ENCODE results near the gene PSMF1. TPM values are rescaled to one million over a fixed set of nuclear protein-coding genes. Genes with fewer than 3 reads are reported as not detected.

The PSMF1 gene
- total RNA-seq, 2 donors from 2014 or later = 32.9 to 53.1 TPM

DNA sequence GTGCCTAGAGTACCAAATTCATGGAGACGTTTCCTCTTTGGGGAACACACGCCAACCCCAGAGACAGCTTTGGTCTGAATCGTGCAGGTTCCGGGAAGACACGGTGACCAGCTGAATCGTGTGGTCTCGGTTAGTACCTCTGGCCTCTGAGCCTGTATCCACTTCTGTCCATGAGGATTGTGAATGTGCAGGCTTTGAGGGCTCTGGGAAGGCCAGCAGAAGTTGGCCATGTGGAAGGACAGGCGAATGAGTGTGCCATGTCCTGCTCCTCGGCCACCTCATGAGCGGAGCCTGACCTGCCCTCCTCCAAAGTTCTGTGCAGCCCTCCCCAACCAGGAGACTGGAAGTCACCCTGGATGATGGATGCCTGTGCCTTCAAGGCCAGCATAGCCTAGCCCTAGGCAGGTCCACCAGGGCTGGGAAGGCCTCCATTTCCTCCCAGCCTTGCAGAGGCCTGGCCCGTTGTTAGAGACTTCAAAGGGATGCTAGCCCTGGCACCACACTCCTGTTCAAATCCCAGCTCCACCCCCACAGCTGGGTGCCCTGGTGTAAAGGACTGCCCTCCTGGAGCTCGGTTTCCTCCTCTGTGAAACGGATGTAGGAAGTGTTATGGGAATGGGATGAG is 68.1 kb downstream of the PSMF1 start:
- WGBS, 2 donors = 79 to 80% methylated on average over 2 to 13 of the region's 13 CpGs
- TF ChIP-seq, protein P1, sequence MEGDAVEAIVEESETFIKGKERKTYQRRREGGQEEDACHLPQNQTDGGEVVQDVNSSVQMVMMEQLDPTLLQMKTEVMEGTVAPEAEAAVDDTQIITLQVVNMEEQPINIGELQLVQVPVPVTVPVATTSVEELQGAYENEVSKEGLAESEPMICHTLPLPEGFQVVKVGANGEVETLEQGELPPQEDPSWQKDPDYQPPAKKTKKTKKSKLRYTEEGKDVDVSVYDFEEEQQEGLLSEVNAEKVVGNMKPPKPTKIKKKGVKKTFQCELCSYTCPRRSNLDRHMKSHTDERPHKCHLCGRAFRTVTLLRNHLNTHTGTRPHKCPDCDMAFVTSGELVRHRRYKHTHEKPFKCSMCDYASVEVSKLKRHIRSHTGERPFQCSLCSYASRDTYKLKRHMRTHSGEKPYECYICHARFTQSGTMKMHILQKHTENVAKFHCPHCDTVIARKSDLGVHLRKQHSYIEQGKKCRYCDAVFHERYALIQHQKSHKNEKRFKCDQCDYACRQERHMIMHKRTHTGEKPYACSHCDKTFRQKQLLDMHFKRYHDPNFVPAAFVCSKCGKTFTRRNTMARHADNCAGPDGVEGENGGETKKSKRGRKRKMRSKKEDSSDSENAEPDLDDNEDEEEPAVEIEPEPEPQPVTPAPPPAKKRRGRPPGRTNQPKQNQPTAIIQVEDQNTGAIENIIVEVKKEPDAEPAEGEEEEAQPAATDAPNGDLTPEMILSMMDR (IDR thresholded peaks at IDR 0.05) = no peak
- TF ChIP-seq POLR2A (IDR thresholded peaks at IDR 0.05) = no peak
- Histone ChIP-seq H3K4me1 (peaks cover 13% of the 10 kb centered on the region), H3K36me3 (replicated peaks in 1 of 2; ENCODE audit: insufficient read depth in 1 of 2, low read depth in 2 of 2) (no peaks in the 10 kb centered on the region), H3K27ac (no peak overlapping the region), H3K9me3 (no peaks in the 10 kb centered on the region), H3K27me3 (no peaks in the 10 kb centered on the region), H3K4me3 (no peak overlapping the region)
- DNase-seq = no peak
- ATAC-seq = no peak
- intact Hi-C loops (cut with DNase I) = no loop called here

DNA sequence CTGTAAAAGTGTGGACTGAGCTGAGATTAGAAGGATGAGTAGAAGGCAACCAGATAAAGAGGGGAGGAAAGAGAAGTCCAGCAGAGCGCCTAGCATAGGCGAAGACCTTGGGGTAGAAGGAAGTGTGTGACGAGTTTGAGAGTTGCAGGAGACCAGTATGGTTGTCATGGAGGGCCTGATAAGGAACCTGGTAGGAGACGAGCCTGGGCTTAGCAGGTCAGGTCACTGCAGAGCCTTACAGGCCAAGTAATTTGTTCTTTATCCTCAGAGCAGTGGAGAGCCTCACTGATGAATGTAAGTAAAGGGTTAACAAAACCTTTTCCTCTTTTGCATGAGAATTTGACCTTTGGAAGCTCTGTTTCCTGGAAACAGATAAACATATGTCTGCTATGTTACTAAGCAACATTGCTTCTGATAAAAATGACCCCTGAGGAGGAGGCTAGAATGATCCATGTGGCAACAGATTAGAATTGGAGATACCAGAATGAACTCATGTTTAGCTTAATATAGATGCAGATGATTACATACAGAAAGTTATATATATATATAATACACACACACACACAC is 69.3 kb downstream of the PSMF1 start:
- H3K9me3 ChIP-seq = no peaks in the 10 kb centered on the region

DNA sequence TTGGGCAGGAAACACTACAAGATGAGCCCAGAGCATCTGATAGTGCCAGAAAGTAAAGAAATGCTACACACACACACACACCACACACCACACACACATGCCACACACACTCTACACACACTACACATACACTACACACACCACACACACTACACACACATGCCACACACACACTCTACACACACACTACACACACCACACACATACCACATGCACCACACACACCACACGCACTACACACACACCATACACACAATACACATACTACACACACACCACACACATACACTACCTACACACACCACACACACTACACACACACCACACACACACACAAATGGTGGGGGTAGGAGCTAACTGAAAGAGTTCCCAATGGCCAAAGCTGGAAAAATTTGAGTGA is 69.9 kb downstream of the PSMF1 start:
- intact Hi-C loops (cut with DNase I) = no loop called here
- H3K4me1 ChIP-seq = peaks cover 13% of the 10 kb centered on the region
- DNase-seq (no peak), ATAC-seq (no peak)
- H3K9me3 ChIP-seq = no peaks in the 10 kb centered on the region
- H3K27me3 ChIP-seq = no peaks in the 10 kb centered on the region
- no peak overlapping the region for H3K27ac ChIP-seq
- WGBS, 2 donors = 80 to 88% methylated on average over 1 of the region's 1 CpG
- H3K4me3 ChIP-seq = no peak overlapping the region
- TF ChIP-seq POLR2A (IDR thresholded peaks at IDR 0.05) = no peak
- no peaks in the 10 kb centered on the region for H3K36me3 ChIP-seq (replicated peaks in 1 of 2; ENCODE audit: insufficient read depth in 1 of 2, low read depth in 2 of 2)

More for the DNA sequence above, 69.3 kb downstream of the PSMF1 start:
- 69 to 71% methylated on average over 4 of the region's 4 CpGs for WGBS, 2 donors
- Histone ChIP-seq H3K27me3 (no peaks in the 10 kb centered on the region), H3K4me1 (peaks cover 13% of the 10 kb centered on the region), H3K27ac (no peak overlapping the region), H3K36me3 (replicated peaks in 1 of 2; ENCODE audit: insufficient read depth in 1 of 2, low read depth in 2 of 2) (no peaks in the 10 kb centered on the region), H3K4me3 (no peak overlapping the region)
- intact Hi-C loops (cut with DNase I) = no loop called here
- ATAC-seq (no peak), DNase-seq (no peak)
- TF ChIP-seq POLR2A (IDR thresholded peaks at IDR 0.05) = no peak
- TF ChIP-seq, protein P1 (IDR thresholded peaks at IDR 0.05) = no peak

DNA sequence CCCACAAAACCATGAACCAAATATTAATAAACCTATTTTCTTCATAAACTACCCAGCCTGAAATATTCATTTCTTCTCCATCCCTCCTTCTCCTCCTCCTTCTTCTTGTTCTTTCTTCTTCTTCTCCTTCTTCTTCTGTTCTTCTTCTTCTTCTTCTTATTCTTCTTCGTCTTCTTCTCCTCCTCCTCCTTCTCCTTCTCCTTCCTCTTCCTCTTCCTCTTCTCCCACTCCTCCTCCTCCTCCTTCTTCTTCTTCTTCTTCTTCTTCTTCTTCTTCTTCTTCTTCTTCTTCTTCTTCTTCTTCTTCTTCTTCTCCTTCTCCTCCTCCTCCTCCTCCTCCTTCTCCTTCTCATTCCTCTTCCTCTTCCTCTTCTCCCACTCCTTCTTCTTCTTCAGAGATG is 71.4 kb downstream of the PSMF1 start:
- Histone ChIP-seq H3K27me3 (no peaks in the 10 kb centered on the region), H3K4me1 (peaks cover 8% of the 10 kb centered on the region), H3K9me3 (no peaks in the 10 kb centered on the region), H3K4me3 (no peak overlapping the region), H3K36me3 (replicated peaks in 1 of 2; ENCODE audit: insufficient read depth in 1 of 2, low read depth in 2 of 2) (no peaks in the 10 kb centered on the region), H3K27ac (no peak overlapping the region)
- intact Hi-C loops (cut with DNase I) = no loop called here
- TF ChIP-seq, protein P1 (IDR thresholded peaks at IDR 0.05) = no peak
- TF ChIP-seq POLR2A (IDR thresholded peaks at IDR 0.05) = no peak
- ATAC-seq = no peak
- WGBS, 2 donors = 32 to 71% methylated on average over 1 of the region's 1 CpG
- no peak for DNase-seq

DNA sequence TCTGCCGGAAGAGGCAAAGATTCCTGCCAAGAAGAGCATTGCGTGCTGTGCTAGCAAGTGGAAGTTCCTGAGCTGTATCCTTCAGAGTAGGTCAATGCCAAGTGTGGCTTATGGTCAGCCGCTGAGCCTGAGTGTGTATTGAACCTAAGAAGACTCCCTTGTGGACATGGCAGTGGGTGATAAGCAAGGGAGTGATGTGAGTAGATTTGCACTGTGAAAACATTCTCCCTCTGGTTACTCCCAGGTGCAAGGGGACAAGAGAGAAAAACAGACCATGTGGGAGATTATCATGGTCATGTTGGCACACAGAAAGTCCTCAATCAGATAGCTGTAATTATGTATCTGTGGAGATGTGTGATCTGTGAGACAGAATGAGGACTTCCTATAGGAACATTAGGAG is 72.4 kb downstream of the PSMF1 start:
- intact Hi-C loops (cut with DNase I) = no loop called here
- no peak for ATAC-seq
- H3K27ac ChIP-seq = no peak overlapping the region
- no peak overlapping the region for H3K4me3 ChIP-seq
- DNase-seq = no peak
- no peaks in the 10 kb centered on the region for H3K9me3 ChIP-seq
- no peaks in the 10 kb centered on the region for H3K27me3 ChIP-seq
- 73 to 84% methylated on average over 3 of the region's 3 CpGs for WGBS, 2 donors
- H3K36me3 ChIP-seq (replicated peaks in 1 of 2; ENCODE audit: insufficient read depth in 1 of 2, low read depth in 2 of 2) = no peaks in the 10 kb centered on the region
- TF ChIP-seq, protein P1 (IDR thresholded peaks at IDR 0.05) = no peak
- TF ChIP-seq POLR2A (IDR thresholded peaks at IDR 0.05) = no peak
- H3K4me1 ChIP-seq = peaks cover 3% of the 10 kb centered on the region
